Mesenteric fat pad (tissue), 1 donor: ENCODE results near the gene DENND5A. TPM values are rescaled to one million over a fixed set of nuclear protein-coding genes. Genes with fewer than 3 reads are reported as not detected.
"Not testable (repeated sequence)": the region's sequence is repeated elsewhere in the genome, so short reads cannot be mapped to it uniquely, and the experiment has no call there.

Experiments
- DNase-seq: peaks from one replicate; pipeline ENCODE4 v3.0.0-alpha.2; 2020; ENCODE audit warnings: low spot score
- total RNA-seq: library from RNA; stranded (reverse); fragmentation: NEBNext Ultra II Directional; extraction: Animal tissue kit (Norgen Biotek cat#: 25700); gene quantifications from one replicate; pipeline ENCODE4 v1.2.1, GENCODE V29; 2021
- donor health status: DM: yes; HTN: yes; CAD: no.

The DENND5A gene
- total RNA-seq, 1 donor from 2014 or later, result 123 TPM

GRCh38 chr11:9214765-9215164 lies 50.4 kb downstream of the DENND5A start:
- no peak for DNase-seq

GRCh38 chr11:9211322-9211721 lies 53.8 kb downstream of the DENND5A start:
- DNase-seq, result no peak

- no peak for DNase-seq
Observed at GRCh38 chr11:9210922-9211320, 54.2 kb downstream of the DENND5A start.

- no peak for DNase-seq
Observed at GRCh38 chr11:9210224-9210921, 54.8 kb downstream of the DENND5A start.

GRCh38 chr11:9209604-9210003 lies 55.5 kb downstream of the DENND5A start:
- DNase-seq, result not testable (repeated sequence)

GRCh38 chr11:9208726-9209501 lies 56.2 kb downstream of the DENND5A start:
- DNase-seq, result no peak

GRCh38 chr11:9207229-9207628 lies 57.9 kb downstream of the DENND5A start:
- no peak for DNase-seq

GRCh38 chr11:9206496-9206895 lies 58.7 kb downstream of the DENND5A start:
- DNase-seq, result no peak

GRCh38 chr11:9203691-9204311 lies 61.3 kb downstream of the DENND5A start:
- DNase-seq, result no peak

GRCh38 chr11:9201372-9202162 lies 63.6 kb downstream of the DENND5A start:
- no peak for DNase-seq

- DNase-seq, result no peak
Observed at GRCh38 chr11:9200471-9200870, 64.7 kb downstream of the DENND5A start.

- DNase-seq, result no peak
Observed at GRCh38 chr11:9193316-9193715, 71.8 kb downstream of the DENND5A start.

GRCh38 chr11:9192561-9192960 lies 72.6 kb downstream of the DENND5A start:
- DNase-seq, result no peak

- DNase-seq, result not testable (repeated sequence)
Observed at GRCh38 chr11:9190326-9191016, 74.7 kb downstream of the DENND5A start.

- DNase-seq, result not testable (repeated sequence)
Observed at GRCh38 chr11:9188860-9189259, 76.3 kb downstream of the DENND5A start.

GRCh38 chr11:9187616-9188015 lies 77.5 kb downstream of the DENND5A start:
- DNase-seq, result no peak

- no peak for DNase-seq
Observed at GRCh38 chr11:9184516-9184915, 80.6 kb downstream of the DENND5A start.

- DNase-seq, result no peak
Observed at GRCh38 chr11:9182180-9182871, 82.8 kb downstream of the DENND5A start.

GRCh38 chr11:9180784-9181183 lies 84.4 kb downstream of the DENND5A start:
- no peak for DNase-seq

GRCh38 chr11:9179141-9179540 lies 86.0 kb downstream of the DENND5A start:
- no peak for DNase-seq
